Stomach smooth muscle (tissue), 2 donors: ENCODE results near the gene ARMC9.
A peak's percentile ranks its signal among the peaks of the same experiment; 100 is the strongest.

Experiments
- H3K27ac ChIP-seq: one replicate; pipeline ENCODE4 v1.7.0; 2013; ENCODE audit warnings: mild to moderate bottlenecking, low read length, inconsistent platforms
- H3K27me3 ChIP-seq, 2 donors: one replicate each; pipeline ENCODE4 v1.7.0; 2013; ENCODE audit warnings: low read length in 2 of 2; ENCODE audit not compliant: insufficient read depth in 2 of 2, control insufficient read depth in 1 of 2
- H3K36me3 ChIP-seq, 2 donors: one replicate each; pipeline ENCODE4 v1.7.0; 2013; ENCODE audit warnings: low read length in 2 of 2; ENCODE audit not compliant: control insufficient read depth in 2 of 2, insufficient read depth in 2 of 2
- H3K4me1 ChIP-seq: one replicate; pipeline ENCODE4 v1.7.0; 2013; ENCODE audit warnings: low read length; ENCODE audit not compliant: control insufficient read depth, insufficient read depth
- H3K4me3 ChIP-seq, 2 donors: one replicate each; pipeline ENCODE4 v1.7.0; 2013; ENCODE audit warnings: low read length in 2 of 2
- H3K9ac ChIP-seq, 2 donors: one replicate each; pipeline ENCODE4 v1.7.0; 2013; ENCODE audit warnings: low read length in 2 of 2, mild to moderate bottlenecking in 1 of 2
- H3K9me3 ChIP-seq, 2 donors: one replicate each; pipeline ENCODE4 v1.7.0; 2013; ENCODE audit warnings: low read length in 2 of 2; ENCODE audit not compliant: control insufficient read depth in 2 of 2
- donor health status: healthy.
- donor health status: Pancreatic carcinoma.

Gene ARMC9

DNA sequence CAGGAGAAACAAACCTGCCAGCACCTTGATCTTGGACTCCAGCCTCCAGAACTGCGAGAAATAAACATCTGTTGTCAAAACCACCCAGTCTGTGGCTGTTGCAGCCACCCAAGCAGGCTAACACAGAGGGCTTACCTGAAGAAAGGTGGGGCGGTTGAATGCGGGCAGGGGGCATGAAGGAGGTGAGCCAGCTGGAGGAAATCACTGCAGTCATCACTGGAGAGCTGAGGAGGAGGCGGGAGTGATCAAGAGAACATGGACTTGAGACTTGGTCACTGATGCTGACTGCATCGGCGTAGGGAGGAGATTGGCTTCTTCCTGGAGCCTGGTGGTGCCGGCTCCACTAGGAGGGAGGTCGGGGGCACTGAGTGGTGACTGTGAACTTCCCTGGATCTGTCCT lies 14.6 kb upstream of the ARMC9 start:
- H3K9ac ChIP-seq = no peak overlapping the region
- H3K27ac ChIP-seq = no peak overlapping the region
- peaks cover 2% of the 10 kb centered on the region for H3K4me1 ChIP-seq
- H3K9me3 ChIP-seq = peaks cover 0 to 3% of the 10 kb centered on the region in 2 donors
- H3K4me3 ChIP-seq = no peak overlapping the region
- no peaks in the 10 kb centered on the region for H3K27me3 ChIP-seq
- no peaks in the 10 kb centered on the region for H3K36me3 ChIP-seq

DNA sequence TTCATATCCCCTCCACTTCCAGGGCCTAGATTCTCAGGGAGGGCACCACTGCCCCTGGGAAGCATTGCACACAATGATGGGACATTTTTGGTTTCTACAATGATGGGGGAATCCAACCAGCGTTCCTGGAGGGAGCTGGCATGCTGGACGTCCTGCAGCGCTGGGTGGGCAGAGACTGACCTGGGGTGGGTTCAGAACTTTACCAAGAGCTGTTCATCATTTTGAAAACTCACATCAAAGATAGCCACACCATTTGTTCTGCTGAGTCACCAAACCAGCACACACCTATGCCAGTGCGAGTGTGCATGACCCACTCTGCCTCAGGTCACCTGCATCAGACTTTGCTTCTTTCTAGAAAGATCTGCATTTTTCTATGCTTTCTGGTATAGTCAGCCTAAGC lies 14.1 kb upstream of the ARMC9 start:
- peaks cover 0 to 3% of the 10 kb centered on the region in 2 donors for H3K9me3 ChIP-seq
- no peak overlapping the region for H3K4me3 ChIP-seq
- no peaks in the 10 kb centered on the region for H3K27me3 ChIP-seq
- H3K4me1 ChIP-seq = peaks cover 2% of the 10 kb centered on the region
- no peak overlapping the region for H3K27ac ChIP-seq
- H3K36me3 ChIP-seq = no peaks in the 10 kb centered on the region
- H3K9ac ChIP-seq = no peak overlapping the region

DNA sequence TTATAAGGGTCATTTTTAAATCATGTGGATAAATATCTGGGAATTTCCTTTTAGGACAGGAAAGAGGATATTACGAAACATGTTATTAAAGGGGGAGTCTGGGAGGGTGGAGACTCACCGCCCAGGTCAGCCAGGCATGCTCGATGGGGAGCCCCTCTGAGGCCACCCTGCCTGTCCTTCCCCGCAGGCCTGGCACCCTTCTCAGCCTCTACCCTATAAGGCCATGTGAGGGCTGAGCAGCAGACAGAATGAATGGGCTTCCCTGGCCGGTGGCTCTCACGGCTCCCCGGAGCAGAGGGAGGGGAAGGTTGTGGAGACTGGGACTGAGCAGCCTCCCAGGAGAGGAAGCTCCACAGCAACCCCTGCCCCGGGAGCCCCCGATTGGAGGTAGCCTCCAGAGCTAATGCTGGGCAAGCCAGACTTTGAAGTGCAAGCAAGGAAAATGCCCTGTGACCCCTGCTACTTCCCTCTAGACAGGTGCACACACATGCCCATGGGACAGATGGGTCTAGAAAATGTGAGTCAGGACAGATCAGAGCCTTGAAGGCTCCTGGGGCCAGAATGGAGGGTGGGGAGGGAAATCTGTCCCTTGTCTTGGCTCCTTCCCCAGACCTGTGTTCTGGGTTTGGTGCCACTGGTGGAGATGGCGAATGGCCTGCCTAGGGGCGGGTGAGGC lies 13.2 kb upstream of the ARMC9 start:
- no peak overlapping the region for H3K27ac ChIP-seq

DNA sequence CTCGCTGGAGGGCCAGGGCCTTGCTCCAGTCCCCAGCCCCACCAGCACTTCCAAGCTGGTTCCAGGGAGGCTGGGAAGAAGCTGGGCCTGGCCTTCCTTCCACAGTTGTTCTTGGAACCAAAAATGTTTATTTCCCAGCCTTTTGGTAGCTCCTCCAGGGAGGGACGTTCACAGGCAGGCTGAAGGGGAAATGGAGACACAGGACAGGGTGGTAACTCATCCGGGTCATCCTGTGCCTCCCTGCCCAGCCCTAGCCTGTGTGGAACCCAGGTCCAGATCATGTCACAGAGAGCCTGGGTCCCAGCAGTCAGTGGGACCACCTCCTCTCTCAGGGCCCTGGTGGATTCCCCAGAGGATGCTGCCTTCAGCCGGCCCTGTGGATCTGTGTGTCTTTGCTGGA lies 12.5 kb upstream of the ARMC9 start:
- Histone ChIP-seq H3K4me1 (peaks cover 5% of the 10 kb centered on the region), H3K27me3 (no peaks in the 10 kb centered on the region), H3K9me3 (peaks cover 0 to 3% of the 10 kb centered on the region in 2 donors), H3K36me3 (no peaks in the 10 kb centered on the region), H3K9ac (no peak overlapping the region), H3K27ac (no peak overlapping the region), H3K4me3 (no peak overlapping the region)

More for the DNA sequence above, 13.2 kb upstream of the ARMC9 start:
- no peaks in the 10 kb centered on the region for H3K36me3 ChIP-seq
- peaks cover 2% of the 10 kb centered on the region for H3K4me1 ChIP-seq
- H3K4me3 ChIP-seq = no peak overlapping the region
- H3K27me3 ChIP-seq = no peaks in the 10 kb centered on the region
- no peak overlapping the region for H3K9ac ChIP-seq
- peaks cover 0 to 3% of the 10 kb centered on the region in 2 donors for H3K9me3 ChIP-seq

DNA sequence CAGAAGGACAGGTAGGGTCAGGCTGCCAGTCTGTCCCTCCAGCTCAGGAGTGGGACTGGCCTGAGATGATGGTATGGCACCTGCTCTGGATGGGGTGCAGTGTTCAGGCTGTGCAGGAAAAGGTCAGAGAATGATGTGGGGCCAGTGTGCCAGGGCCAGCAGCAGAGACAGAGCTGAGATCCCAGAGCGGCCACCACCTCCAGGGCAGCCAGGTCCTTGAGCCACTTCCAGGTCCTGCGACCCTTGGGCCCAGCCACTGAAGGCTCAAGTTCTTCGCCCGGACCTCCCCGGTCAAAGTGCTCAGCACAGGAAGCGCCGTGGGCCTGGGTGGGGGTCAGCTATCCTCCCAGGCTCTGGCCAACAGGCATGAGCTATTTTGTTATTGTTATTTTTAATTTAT lies 12.1 kb upstream of the ARMC9 start:
- no peaks in the 10 kb centered on the region for H3K36me3 ChIP-seq
- H3K4me1 ChIP-seq = peaks cover 7% of the 10 kb centered on the region
- H3K9me3 ChIP-seq = peaks cover 0 to 3% of the 10 kb centered on the region in 2 donors
- no peak overlapping the region for H3K4me3 ChIP-seq
- H3K27ac ChIP-seq = no peak overlapping the region
- H3K27me3 ChIP-seq = no peaks in the 10 kb centered on the region
- H3K9ac ChIP-seq = no peak overlapping the region

DNA sequence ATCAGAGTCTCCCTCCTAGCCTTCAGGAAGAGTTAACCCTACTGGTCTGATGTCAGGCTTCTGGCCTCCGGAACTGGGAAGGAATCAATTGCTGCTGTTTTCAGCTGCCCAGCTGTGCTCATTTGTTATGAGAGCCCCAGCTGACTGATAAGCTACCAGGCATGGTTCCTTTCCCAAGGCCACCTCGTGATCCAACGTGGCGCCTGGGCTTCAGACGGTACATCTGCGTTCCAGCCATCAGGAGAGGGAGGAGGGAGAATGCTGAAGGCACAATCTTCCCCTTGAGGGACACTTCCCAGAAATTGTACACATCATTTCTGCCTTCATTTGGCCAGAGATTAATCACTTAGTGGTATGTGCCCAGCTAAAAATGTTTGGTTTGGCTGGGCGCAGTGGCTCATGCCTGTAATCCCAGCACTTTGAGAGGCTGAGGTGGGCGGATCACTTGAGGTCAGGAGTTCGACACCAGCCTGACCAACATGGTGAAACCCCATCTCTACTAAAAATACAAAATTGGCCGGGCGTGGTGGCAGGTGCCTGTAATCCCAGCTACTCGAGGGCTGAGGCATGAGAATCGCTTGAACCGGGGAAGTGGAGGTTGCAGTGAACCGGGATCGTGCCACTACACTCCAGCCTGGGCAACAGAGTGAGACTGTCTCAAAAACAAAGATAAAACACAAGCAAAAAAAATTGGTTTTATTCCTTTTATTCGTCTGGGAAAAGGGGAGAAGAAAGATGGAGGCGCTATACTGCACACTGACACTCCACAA lies 10.5 kb upstream of the ARMC9 start:
- peaks cover 14% of the 10 kb centered on the region for H3K4me1 ChIP-seq
- no peak overlapping the region for H3K27ac ChIP-seq

DNA sequence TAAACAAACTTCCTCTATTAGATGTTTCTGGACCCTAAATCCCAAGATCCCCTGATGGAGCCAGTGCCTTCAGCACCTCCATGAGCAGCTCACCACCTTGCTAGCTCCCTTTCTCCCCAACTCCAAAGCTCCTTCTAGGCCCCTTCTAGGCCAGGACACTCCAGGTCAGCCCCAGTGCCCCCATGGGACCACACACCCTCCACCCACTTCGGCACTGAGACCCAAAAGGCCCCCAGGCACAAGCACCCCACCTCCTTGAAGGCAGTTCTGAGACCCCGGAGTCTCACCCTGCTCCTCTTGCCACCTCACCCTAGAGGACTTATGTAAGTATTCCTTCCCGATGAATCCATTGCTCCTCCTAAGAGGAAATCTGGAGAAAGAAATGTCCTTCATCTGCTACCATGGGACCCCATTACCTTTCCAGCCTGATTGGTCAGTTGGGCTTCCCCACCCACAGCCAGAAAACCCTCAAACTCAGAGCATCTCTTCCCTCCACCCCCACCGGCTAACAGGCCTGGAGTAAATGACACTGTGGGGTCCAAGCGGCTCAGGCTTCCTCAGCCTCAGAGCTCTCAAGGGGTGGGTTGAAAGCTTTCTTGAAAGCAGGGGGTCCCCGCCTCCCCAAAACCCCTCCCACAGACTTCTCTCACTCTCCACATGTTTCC lies 9.8 kb upstream of the ARMC9 start:
- H3K9ac ChIP-seq = no peak overlapping the region
- no peak overlapping the region for H3K27ac ChIP-seq
- H3K27me3 ChIP-seq = no peaks in the 10 kb centered on the region
- peaks cover 14% of the 10 kb centered on the region for H3K4me1 ChIP-seq
- H3K36me3 ChIP-seq = no peaks in the 10 kb centered on the region
- H3K9me3 ChIP-seq = peaks cover 0 to 2% of the 10 kb centered on the region in 2 donors
- H3K4me3 ChIP-seq = no peak overlapping the region

More for the DNA sequence above, 10.5 kb upstream of the ARMC9 start:
- Histone ChIP-seq H3K9ac (no peak overlapping the region), H3K9me3 (peaks cover 0 to 3% of the 10 kb centered on the region in 2 donors), H3K4me3 (no peak overlapping the region), H3K27me3 (no peaks in the 10 kb centered on the region), H3K36me3 (no peaks in the 10 kb centered on the region)

DNA sequence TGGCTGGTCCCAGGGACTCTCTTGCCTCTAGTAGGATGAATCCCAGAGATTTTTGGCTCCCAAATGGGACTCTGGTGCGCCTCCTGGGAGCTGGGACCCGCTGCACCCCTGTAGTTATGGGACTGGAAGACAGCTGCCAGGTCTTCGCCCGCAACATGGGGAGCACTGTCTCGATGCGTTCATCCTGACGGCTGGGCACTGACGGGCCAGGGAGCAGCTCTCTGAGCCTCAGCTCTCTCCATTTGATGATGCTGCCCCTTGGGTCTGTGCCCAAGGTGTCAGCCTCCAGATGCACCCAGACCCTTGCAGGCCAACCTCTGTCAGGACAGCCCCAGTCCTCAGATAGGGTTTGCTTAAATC lies 9.3 kb upstream of the ARMC9 start:
- Histone ChIP-seq H3K27ac (no peak overlapping the region), H3K4me3 (no peak overlapping the region), H3K9me3 (no peaks in the 10 kb centered on the region), H3K4me1 (peaks cover 14% of the 10 kb centered on the region), H3K36me3 (no peaks in the 10 kb centered on the region), H3K27me3 (no peaks in the 10 kb centered on the region), H3K9ac (no peak overlapping the region)

DNA sequence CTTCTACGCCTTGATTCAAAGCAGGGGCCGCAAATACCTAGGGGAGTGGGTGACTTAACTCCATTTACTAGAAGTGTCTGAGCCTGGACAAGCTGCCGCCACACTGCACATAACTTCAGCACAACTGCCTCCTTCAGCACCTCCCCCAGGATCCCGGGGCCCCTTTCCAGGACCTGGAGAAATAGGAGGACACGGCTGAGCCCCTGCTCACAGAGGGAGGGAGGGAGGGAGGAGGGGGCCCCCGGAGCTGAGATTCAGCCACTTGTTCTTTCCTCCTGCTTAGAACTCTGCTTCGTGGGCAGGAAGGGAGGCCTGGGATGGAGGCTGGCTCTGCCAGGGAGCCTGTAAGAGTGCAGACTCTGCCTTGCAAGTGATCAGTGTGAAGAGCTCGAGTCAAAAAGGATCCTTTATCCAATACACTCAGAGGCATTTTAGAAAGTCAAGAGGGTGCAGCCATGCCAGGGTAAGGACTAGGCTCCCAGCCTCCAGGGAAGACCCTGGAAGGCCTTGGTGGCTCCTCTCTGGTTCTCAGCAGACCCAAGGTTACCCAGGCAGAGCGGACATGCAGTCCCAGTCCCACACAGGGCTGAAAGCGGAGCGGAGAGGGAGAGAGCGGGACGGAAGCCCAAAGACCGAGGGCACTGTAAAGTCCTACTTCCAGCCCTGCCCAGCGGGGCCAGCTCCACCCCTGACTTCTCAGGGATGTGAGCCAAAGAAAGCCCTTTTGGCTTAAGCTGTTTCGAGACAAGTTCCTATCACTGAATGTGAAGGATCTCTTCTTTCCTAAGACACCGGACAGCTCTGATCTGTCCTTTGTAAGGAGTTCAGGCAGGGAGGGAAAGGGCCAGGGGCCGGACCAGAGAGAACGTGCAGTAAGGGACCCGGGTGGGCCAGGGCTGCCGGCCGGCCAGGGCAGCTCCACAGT lies 8.6 kb upstream of the ARMC9 start:
- Histone ChIP-seq H3K9me3 (no peaks in the 10 kb centered on the region), H3K9ac (peak overlapping the region; percentile 13 to 28), H3K4me3 (peak overlapping the region in 1 of 2 donors; percentile 60), H3K36me3 (no peaks in the 10 kb centered on the region), H3K4me1 (peaks cover 14% of the 10 kb centered on the region), H3K27me3 (no peaks in the 10 kb centered on the region), H3K27ac (peak overlapping the region; percentile 60)

DNA sequence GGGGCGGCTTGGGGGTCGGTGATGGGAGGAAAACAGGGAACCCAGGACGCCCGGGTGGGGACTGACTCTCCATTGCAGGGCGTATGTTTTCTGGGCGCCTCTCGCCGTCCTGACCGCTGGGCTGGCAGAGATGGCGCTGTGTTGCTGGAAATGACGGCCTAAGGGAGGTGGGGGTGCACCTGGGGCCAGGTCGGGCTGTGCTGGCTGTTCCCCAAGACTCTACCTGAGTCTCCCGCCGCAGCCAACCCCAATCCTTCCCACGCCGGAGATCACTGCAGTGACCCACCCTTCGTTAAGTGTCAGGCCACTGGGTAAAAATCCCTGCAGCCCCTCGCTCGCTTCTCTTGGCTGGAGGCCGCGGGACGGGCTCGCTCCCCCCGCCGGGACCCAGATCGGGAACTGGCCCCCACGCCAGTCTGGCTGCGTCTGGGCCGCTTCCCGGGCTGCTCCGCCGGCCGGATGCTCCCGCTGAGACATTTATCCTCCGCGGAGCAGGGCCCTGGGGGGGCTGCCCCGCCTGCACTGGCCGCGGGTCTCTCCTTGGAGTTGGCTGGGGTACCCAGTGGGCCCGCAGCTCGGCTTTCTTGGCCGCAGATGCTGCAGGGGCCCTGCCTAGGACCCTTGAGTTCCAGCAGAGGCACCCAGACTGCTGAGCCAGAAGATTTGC lies 7.8 kb upstream of the ARMC9 start:
- Histone ChIP-seq H3K4me3 (peak overlapping the region; percentile 43 to 60), H3K9me3 (no peaks in the 10 kb centered on the region), H3K27ac (peak overlapping the region; percentile 60), H3K27me3 (no peaks in the 10 kb centered on the region), H3K4me1 (peaks cover 13% of the 10 kb centered on the region), H3K9ac (peak overlapping the region in 1 of 2 donors; percentile 44), H3K36me3 (no peaks in the 10 kb centered on the region)
